ENCODE data around the gene MISP.

MISP gene

DNA sequence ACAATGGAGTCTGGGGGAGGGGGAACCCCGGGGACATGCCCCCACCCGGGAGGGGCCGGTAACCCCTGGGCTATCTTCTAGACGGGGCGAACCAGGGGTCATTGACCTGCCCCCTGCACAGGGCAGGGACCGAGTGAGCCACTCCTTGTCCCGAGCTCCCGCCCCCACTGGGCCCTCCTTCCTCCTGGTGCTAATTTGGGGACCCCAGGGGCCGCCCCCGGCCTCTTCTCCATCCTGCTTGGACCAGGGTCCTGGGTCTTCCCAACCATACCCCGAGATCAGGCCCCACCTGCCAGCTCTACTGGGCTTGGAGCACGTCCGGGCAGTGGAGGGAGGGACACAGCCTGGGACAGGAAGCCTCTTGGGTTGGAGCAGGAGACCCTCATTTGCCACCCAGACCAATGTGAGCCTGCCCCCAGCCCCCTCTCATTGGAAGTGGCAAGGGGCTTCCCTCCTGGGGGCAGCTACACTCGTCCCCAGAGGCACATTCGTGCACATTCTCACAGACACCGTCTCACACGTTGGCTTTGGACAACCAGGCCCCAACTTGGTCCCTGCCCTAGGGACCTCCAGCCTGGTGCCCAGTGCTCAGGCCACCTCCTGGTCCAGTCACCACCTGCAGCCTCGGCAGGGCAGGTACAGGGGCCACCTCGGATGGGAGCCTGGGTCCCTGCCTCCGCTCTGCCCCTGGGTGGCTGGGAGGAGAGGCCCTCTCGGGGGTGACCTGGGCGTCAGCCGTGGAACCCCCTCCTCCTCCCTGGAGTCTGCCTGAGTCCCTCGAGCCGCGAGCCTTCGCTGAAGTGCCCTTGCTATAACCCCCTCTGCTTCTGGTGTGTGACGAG, 3.3 kb upstream of the MISP start:
- no peak for DNase-seq

GRCh38 chr19:748274-748598, 2.7 kb upstream of the MISP start:
- DNase-seq: no peak

- DNase-seq: no peak
Observed at GRCh38 chr19:749811-750210, 1.1 kb upstream of the MISP start.

GRCh38 chr19:751501-752341, 809 bp downstream of the MISP start:
- no peak for DNase-seq

DNA sequence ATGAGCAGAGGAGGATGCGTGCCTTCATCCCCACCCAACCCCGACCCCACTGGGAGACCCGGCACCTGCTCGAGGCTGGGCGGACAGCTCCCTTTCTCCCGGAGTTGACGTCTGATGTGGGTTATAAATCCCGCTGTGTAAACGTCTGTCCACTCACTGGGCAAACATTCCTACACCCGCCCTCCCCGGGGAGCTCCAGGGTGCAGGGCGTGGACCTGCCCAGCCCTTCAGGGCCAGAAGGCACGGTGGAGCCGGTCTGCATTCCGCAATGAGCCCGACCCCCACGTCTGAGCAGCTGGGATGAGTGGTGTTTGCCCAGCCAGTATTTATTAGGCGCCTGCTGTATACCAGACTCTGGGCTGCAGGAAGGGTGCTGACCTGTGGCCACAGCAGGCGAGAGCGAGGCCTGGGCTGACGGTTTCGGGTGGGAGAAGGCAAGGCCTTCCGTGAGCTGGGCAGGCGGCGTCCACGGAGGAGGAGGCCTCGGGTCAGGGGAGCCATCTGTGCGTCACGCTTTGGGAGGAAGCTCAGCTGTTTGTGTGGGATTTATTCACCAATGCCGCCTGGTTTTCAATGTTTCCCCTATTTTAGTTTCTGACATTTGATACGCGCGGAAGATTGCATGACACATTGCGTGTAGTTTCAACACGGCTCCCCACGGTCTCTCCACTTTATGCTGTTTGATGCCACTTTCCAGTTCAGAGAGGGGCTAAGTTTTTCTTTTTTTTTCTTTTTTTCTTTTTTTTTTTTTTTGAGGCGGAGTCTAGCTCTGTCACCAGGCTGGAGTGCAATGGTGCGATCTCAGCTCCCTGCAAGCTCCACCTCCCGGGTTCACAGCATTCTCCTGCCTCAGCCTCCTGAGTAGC, 2.0 kb downstream of the MISP start:
- DNase-seq: no peak

DNA sequence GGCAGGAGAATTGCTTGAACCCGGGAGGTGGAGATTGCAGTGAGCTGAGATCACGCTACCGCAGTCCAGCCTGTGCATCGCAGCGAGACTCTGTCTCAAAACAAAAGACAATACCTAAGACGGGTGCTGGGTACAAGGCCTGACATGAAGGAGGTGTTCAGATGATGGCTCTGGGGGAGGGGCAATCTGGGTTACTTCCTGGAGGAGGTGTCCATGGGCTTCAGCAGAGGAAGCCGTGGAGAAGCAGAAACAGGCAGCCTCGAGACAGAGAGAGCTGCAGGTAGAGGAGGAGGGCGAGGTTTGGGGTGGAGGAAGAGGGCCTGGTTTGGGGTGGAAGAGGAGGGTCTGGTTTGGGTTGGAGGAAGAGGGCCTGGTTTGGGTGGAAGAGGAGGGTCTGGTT, 3.6 kb downstream of the MISP start:
- DNase-seq: no peak

DNA sequence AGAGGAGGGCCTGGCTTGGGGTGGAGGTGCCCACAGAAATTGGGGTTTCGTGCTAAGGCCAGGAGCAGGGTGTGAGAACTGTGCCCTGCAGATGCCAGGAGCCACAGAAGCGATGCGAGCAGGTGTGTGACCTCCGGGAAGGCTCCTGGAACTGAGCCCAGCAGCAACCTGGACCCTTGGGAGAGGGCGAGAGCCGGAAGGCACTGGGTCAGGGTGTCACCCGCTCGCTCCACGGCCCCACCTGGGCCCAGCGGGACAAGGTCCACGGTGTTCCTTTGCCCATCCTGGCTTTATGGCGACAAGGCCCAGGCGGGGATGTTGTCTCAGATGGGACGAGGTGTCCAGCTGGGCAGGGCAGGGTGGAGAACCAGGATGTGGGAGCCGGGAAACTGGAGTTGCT, 4.2 kb downstream of the MISP start:
- no peak for DNase-seq

DNA sequence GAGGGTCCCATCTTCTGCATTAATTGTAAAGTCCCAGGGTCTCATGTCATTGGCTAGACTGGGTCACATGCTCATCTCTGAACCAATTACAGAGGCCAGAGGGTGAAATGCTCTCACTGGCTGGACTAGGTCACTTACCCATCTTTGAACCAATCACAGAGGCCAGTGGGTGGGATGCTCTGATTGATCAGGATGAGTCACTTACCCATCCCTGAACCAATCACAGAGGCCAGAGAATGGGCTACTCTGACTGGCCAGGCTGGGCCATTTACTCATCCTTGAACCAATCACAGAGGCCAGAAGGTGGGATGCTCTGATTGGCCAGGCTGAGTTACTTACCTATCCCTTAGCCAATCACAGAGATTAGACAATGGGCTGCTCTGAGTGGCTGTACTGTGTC, 5.3 kb downstream of the MISP start:
- no peak for DNase-seq

GRCh38 chr19:756821-757688, 6.1 kb downstream of the MISP start:
- no peak for DNase-seq

GRCh38 chr19:757811-758668, 7.1 kb downstream of the MISP start:
- DNase-seq: no peak

DNA sequence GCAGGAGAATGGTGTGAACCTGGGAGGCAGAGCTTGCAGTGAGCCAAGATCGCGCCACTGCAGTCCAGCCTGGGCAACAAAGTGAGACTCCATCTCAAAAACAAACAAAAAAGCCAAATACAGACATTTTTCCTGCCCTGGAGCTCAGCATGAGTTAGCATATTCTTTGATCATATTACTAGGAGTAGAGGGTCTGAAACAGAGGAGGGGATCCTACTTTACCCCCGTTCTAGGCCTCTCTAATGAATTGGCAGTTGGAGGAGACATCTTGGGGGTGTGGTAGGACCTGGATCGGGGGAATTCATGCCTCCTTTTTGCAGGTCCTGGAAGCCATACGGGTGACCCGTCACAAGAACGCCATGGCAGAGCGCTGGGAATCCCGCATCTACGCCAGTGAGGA, 12.3 kb downstream of the MISP start:
- no peak for DNase-seq

DNA sequence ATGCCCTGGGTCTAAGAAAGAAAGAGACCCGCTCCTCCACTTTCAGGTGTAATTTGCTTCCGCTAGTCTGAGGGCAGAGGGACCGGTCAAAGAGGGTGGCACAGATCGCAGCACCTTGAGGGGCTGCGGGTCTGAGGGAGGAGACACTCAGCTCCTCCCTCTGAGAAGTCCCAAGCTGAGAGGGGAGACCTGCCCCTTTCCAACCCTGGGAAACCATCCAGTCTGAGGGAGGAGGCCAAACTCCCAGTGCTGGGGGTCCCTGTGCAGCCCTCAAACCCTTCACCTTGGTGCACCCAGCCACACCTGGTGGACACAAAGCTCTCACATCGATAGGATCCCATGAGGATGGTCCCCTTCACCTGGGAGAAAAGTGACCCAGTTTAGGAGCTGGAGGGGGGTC, 13.0 kb downstream of the MISP start:
- no peak for DNase-seq

GRCh38 chr19:764301-764700, 13.4 kb downstream of the MISP start:
- no peak for DNase-seq

DNA sequence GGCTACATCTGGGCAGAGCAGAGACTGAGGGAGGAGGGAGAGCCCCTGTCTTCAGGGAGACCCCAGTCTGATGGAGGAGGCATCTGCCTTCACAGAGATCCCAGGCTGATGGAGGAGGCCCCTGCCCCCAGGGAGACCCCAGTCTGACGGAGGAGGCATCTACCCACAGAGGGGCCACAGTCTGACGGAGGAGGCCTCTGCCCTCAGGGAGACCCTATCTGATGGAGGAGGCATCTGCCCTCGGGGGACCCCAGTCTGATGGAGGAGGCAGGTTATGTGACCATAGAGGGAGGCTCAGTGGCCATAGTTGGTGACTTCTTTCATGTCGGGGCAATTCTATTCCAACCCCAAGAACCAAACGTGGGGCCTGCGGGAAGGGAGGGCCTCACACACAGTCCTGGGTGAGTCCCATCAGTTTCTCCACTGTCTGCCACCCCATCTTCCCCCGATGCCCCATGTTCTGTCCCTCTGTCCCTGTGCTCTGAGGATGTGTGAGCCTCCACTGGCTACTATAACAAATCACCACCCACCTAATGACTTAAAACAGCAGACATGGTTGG, 14.3 kb downstream of the MISP start:
- DNase-seq: no peak

DNA sequence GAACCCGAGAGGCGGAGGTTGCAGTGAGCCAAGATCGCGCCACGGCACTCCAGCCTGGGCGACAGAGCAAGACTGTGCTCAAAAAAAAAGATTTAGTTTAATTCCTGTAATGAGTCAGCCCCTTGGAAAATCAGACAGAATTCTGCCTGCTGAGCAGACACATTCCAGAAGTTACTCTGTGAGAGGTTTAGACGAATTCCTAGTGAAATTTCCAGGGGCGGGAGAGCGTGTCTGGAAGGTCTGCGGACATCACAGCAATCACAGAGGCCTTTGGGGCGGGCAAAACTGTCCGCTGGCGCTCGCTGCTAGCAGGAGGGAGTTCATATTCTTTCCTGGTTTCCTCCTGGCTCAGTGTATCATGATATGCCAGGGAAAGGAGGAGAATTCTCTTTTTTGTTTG, 17.5 kb downstream of the MISP start:
- DNase-seq: no peak

GRCh38 chr19:769616-770015, 18.7 kb downstream of the MISP start:
- no peak for DNase-seq

GRCh38 chr19:771332-771785, 20.4 kb downstream of the MISP start:
- peak; percentile 35 for DNase-seq

DNA sequence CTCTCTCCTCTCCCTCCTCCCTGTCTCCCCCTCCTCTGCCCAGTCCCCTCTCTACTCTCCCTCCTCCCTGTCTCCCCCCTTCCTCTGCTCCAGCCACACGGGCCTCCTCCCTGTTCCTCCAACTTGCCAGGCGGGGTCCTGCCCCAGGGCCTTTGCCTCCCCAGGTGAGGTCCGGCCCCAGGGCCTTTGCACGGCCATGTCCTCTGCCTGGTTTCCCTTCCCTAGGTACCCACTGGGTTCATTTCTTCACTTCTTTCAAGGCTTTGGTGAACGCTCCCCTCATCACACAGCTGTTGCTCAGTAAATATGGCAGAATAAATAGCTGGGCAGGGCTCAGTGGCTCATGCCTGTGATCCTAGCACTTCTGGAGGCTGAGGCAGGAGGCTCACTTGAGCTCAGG, 21.2 kb downstream of the MISP start:
- no peak for DNase-seq

DNA sequence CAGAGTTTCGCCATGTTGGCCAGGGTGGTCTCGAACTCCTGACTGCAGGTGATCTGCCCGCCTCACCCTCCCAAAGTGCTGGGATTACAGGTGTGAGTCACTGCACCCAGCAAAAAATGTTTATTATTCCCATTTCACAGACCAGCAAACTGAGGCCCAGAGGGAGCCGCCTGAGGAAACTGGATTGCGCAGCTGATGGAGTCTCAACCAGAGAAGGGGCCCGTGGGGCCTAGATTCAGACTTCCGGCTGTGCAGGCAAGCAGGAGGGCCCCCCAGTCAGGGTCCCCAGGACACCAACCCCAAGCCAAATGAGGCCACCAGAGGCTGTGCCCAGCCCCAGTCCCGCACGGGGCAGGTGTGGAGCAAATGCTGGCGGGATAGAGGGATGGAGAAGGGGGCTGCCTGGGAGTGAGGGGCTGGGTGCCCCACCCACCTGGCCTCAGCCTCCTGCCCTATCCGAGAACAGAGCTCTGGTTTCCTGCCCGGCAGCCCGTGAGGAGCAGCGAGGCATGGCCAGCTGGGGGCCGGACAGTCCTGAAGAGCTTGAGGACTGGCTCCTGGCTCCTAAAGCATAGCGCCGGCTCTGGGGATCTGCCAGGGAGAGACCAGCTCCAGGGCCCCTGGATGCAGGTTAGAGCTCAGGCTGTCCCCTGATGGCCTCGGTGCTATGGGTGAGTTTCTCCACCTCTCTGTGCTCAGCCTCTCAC, 22.0 kb downstream of the MISP start:
- no peak for DNase-seq

- DNase-seq: no peak
Observed at GRCh38 chr19:776549-776948, 25.6 kb downstream of the MISP start.

Measured in CD4-positive, alpha-beta T cell treated with Interleukin-10 for 1 hour (primary cell).